ENCODE data around the gene CTH.
"Not testable (repeated sequence)": the region's sequence is repeated elsewhere in the genome, so short reads cannot be mapped to it uniquely, and the experiment has no call there.

The CTH gene

GRCh38 chr1:70411360-70411844, 334 bp downstream of the CTH start:
- no peak for DNase-seq

DNA sequence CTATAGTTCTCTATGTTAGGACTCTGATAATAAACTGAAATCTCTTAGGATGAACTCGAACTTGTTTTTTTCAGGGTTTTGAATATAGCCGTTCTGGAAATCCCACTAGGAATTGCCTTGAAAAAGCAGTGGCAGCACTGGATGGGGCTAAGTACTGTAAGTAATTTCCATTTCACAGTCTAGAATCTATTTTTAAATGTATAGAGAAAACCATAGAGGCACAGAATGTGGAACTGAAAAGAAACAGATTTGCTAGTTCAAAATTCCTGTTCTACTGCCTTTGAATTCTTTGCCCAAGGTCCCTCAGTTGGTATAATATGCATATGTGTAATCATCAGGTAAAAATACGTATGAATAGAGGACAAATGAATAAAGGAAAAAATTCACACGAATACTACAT, 4.8 kb downstream of the CTH start:
- DNase-seq, result no peak

GRCh38 chr1:70418973-70419734, 8.1 kb downstream of the CTH start:
- DNase-seq, result not testable (repeated sequence)

DNA sequence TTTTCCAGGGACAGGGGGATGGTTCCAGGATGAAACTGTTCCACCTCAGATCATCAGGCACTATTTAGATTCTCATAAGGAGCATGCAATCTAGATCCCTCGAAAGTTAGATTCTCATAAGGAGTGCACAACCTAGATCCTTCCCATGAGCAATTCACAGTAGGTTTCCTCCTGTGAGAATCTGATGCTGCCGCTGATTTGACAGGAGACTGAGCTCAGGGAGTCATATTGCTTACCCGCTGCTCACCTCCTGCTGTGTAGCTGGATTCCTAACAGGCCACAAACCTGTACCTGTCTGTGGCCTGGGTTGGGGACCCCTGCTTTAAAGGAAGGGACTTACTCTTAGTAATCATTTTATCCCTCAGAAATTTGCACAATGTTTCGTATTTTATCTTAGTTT, 9.3 kb downstream of the CTH start:
- DNase-seq, result no peak

DNA sequence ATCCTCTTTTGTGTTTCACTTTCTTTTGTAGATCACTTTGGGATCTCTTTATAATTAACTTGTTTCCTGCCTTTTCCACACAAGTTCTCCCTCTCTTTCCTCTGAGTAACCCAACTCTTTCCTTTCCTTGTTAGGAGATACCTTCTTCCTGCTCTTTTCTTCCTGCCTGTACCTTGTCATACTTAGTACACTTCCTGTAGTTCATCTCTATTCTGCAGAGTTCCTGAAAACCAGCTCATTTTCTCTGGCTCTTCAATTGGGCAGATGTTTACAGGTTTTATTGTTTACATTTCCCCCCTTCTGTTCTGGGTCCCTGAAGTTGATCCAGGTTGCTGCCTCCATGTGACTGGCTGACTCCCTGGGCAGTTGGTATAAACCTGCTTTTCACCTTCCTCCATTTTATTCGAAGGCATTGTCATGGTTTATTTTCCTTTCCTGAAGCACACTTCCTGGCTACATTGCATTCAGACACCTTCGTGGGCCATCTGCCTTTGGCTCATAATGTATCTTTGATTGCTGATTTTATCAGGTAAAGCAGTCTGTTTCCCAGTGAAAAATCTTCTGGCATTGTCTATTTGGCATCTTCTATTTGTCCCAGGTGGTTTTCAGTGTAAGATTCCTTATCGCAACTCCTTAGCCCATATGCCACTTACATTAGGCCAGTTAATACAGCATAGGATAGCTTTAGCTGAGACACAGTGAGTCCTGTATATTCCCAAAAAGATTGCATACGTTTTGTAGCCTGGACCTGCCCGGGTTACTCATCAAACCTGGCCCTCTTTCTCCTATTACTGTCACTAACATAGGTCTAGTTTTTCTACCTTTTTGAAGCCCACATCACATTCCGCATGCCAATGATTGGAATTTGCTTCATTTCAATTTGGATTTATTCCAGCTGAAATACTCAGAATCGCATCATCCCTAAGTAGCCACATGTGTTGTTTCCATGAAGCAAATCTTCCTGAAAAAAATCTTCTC, 15.4 kb downstream of the CTH start:
- no peak for DNase-seq

DNA sequence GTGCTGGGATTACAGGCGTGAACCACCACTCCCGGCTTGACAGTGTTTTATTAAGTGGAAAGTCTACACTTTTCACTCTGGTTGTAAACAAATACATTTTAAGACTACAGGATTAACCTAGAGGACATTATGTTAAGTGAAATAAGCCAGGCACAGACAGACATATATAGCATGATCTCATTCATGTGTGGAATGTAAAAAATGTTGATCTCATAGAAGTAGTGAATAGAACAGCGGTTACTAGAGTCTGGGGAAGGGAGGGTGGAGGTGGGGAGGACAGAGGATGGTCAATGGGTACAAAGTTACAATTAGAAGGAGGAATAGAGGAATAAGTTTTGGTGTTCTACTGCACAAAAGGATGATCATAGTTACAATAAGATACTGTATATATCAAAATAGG, 16.9 kb downstream of the CTH start:
- DNase-seq, result no peak

GRCh38 chr1:70429219-70429618, 18.2 kb downstream of the CTH start:
- DNase-seq, result no peak

GRCh38 chr1:70429757-70430156, 18.7 kb downstream of the CTH start:
- DNase-seq, result no peak

- DNase-seq, result no peak
Measured at GRCh38 chr1:70431317-70431716, 20.2 kb downstream of the CTH start.

DNA sequence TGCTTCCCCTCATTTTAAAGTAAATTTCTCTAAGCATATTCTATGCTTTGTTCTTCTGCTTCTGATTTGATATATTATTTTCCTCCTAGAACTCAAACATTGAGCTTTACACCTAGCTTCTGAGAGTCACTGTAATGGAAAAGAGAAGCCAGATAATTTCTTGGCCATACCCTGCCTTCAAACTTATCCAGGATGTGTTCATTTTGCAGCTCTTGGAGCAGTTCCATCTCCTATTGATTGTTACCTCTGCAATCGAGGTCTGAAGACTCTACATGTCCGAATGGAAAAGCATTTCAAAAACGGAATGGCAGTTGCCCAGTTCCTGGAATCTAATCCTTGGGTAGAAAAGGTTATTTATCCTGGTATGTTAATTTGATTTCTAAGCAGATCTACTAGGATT, 20.8 kb downstream of the CTH start:
- DNase-seq, result no peak

GRCh38 chr1:70434253-70434859, 23.3 kb downstream of the CTH start:
- DNase-seq, result no peak

GRCh38 chr1:70436622-70437251, 25.7 kb downstream of the CTH start:
- no peak for DNase-seq

- DNase-seq, result no peak
Measured at GRCh38 chr1:70438529-70438928, 27.5 kb downstream of the CTH start.

DNA sequence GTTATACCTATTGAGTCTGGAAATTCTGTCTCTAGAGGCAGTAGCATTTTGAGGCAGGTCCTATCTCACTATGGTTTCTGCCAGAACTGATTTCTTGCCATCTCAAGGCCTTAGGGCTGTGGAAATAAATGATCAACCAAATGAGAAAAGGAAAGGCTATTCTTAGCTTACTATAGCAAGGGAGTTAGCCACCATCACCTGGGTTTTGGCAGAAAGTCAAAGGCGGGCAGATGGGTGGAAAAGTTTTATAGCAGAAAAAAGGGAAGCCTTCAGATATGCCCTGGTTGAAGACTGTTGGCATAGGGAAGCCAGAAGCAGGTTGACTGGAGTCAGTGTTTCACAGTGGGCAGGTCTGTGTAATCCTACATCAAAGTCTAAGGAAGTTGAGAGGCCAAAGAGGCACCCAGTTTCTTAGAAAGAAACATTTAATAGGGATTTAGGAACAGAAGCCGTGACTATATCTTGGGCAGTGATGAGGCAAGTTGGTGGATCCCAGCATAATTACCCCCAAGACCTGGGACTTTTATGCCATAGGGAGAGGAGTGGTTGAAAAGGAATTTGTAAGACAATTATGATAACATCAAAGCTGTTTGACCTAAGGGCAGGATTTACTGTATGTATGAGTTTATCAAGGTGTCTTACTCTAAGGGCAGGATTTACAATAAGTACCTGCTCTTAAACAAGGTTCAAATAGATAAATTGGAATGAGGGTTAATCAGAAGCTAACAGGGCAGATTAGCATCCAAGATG, 29.7 kb downstream of the CTH start:
- no peak for DNase-seq

- no peak for DNase-seq
Measured at GRCh38 chr1:70441392-70442035, 30.4 kb downstream of the CTH start.

DNA sequence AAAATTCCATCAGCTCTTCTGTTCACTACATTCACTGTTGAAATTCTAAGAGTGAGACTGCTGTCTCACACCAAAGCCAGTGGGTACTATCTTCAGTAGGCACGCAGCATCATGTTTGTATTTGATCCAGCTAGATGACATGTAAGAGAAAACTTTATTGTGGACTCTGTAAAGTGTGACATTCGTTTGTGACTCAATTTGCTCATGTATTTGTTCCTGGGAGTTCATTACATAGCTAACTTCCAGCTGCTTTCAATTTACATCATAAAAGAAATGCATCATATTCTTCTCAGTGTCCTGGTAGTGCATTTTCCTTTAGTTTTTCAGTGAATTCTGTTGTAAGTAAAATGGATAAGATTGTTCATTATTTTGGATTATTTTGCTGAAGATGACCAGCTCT, 31.4 kb downstream of the CTH start:
- no peak for DNase-seq

GRCh38 chr1:70443739-70444138, 32.7 kb downstream of the CTH start:
- no peak for DNase-seq

DNA sequence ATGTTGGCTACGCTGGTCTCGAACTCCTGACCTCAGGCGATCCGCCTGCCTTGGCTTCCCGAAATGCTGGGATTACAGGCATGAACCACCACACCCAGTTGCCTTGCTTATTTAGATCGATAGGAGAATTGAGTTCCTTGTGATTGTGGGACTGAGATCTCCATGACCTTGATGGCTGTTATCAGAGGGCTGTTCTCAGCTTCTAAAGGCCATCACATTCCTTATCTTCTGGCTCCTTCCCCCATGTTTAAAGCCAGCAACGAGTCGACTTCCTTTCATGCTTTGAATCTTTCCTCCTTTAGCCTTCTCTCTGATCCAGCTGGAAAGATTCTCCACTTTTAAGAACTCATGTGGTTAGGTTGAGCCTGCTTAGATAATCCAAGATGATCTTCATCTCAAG, 38.0 kb downstream of the CTH start:
- DNase-seq, result no peak

DNA sequence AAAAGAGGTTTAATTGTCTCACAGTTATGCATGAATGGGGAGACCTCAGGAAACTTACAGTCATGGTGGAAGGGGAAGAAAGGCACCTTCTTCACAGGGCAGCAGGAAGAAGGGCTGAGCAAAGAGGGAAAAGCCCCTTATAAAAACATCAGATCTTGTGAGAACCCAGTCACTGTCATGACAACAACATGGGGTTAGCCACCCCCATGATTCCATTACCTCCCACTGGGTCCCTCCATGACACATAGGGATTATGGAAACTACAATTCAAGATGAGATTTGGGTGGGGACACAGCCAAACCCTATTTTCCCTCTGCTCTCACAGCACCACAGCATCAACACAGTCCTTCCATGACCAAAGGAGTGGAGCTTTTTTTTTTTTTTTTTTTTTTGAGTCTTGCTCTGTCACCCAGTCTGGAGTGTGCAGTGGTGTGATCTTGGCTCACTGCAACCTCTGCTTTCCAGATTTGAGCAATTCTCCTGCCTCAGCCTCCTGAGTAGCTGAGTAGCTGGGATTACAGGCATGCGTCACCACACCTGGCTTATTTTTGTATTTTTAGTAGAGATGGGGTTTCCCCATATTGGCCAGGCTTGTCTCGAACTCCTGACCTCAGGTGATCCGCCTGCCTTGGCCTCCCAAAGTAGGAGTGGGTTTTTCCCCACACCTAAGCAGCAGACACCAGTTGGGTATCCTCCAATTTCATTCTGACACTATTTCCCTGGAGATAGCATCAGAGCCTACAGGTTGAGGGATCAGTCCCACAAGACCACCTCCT, 41.3 kb downstream of the CTH start:
- not testable (repeated sequence) for DNase-seq

GRCh38 chr1:70455291-70455690, 44.2 kb downstream of the CTH start:
- DNase-seq, result no peak

DNA sequence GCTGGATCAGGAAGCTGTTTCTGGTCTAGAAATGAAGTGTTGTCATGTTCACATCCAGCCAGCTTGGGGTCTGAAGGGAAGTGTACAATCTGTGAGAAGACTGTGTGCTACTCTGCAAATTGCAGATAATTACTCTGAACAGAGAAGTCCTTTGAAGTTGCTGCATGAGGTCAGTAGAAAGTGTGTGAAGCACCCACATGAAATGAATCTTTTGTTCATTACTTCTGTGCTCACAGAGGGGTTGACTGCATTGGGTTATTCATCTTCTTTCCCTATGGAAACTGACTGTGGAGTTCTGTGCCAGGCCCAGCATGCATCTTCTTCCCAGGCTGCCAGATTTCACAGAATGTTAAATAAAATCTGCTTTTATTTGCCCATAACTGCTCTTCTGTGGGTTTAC, 47.1 kb downstream of the CTH start:
- no peak for DNase-seq
